GM19455 (cell line): ENCODE data around the gene PYGB.
A peak's percentile ranks its signal among the peaks of the same experiment; 100 is the strongest.

ENCODE experiments used
- ATAC-seq: cut with Tn5 transposase; IDR thresholded peaks from one replicate; pipeline ENCODE4 v1.9.1; 2021; ENCODE audit not compliant: unreplicated experiment

The PYGB gene

DNA sequence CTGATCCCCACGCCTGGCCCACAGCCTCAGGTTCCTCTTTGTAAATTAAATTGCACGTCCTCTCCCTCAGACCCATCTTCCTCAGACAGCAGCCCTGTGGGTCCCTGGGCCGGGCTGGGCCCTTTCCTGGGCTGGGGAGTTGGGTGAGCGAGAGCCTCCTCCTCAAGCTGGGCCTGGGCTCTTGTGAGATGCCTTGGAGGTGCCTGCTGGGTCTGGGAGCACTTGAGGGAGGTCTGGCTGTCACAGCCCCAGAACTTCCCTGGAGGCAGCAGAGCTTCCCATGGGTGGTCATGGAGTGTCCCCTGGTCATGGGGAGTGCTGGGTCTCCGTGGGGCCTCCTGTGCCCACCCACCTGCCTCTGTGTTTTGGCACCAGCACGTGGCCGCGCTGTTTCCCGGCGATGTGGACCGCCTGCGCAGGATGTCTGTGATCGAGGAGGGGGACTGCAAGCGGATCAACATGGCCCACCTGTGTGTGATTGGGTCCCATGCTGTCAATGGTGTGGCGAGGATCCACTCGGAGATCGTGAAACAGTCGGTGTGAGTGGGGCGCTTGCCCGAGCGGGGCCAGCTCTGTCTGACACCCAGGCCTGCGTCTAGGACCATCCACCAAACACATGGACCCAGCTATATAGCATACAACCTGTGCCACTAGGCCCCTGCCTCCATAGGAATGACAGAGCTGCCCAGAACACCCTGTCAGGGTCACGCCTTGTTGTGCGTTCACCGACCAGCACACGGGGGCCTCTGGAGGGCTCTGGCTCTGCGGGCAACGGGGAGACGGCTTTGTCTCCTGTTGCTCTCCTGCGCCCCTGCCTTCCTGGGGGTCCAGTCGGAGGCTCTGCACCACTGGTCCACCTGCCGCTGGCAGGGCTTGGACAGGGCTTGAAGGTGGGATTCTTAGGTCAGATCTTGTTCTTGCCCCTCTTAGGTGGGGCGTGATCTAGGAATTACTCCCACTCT lies 33.0 kb downstream of the PYGB start:
- ATAC-seq: no peak

DNA sequence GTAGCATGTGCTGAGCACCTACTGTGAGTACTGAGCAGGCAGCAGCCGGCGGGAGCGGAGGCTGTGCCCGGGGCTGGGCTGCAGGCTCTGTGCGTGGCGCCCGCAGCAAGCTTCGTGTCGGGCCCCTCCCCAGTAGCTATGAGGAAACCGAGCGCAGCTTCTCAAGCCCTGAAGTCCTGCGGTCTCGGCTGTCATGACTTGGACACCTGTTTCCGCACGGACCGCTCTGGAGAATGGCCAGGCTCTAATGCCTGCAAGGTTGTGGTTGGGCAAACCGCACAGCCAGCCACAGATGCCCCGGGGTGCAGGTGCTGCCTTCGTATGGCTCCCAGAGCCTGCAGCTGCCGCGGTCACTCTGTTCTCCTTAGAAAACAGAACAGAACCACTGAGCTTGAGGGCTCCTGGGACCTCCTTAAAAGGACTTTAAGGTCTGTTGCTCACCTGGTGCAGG lies 33.7 kb downstream of the PYGB start:
- ATAC-seq: peak; percentile 52

DNA sequence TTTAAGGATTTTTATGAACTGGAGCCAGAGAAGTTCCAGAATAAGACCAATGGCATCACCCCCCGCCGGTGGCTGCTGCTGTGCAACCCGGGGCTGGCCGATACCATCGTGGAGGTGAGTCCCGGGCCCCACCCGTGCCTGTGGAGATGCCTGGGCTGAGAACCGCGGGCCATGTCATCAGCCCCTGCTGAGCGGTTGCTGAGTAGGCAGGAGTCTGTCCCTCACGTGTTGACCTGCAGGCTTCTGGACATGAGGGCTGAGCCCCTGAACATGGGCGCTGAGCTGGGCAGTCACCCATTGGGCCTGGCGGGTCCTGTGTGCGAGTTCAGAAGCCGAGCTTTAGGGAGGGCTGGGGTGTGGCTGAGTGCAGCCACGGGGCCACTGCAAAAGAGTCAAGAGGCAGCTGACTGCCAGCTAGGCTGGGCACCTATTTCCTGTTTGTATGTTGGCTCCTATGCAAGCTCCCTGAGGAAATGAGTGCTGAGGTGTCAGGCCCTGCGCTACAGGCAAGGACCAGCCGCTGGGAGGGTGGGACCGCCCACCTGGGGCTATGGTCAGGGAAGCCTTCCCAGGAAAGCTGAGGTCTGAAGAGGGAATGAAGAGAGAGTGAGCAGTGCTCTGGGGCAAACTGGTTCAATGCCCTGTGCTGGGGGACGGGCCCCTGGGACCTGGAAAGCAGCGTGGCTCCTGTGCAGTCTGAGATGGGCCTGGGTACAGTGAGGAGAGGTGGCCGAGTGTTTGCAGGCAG lies 34.3 kb downstream of the PYGB start:
- ATAC-seq: no peak

DNA sequence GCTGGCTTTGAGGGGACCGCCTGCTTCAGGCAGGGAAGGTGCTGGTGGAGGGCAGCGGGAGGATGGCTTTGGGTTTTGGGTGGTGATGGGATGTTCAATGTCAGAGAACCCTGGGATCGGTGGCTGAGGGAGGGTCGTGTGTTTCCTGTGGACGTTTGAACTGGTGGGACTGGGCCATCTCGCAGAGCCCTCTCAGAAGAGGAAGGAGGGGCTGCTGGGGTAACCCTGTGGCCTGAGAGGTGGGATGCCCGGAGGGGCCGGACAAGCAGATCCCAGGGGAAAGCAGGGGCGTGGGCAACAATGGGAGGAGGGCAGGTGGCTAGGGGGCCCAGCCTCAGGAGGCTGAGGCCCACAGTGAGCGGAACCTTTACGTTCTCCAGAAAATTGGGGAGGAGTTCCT lies 34.9 kb downstream of the PYGB start:
- ATAC-seq: no peak

DNA sequence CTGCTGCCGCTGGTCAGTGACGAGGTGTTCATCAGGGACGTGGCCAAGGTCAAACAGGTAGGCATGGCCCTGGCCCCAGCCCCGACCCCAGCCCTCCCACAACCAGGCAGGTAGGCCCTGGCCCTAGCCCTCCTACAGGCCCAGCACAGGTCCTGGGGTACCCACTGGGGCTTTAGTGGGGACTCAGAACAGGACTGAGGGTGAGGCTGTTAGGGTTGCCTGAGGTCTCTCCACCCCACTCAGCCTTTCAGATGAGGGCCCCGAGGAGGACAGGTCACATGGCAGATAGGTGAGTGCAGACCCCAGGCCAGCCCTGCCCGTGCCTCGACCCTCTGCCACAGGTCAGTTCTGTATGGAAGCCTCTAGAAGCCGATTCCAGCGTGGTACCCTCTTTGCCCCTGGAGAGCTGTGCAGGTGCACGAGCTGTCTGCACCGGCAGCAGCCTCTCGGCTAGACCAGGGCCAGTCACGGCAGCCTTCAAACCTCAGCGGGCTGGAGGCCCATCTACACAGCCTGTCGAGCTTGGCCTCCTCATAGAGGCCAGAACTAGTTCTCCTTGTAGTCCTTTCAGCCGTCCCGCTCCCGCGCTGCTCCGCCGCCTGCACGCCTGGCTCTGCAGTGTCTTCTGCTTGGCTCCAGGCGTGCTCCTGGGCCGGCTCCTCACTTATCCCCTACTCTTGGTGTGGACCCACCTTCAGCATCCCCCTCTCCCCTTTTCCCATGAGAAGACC lies 35.5 kb downstream of the PYGB start:
- no peak for ATAC-seq

DNA sequence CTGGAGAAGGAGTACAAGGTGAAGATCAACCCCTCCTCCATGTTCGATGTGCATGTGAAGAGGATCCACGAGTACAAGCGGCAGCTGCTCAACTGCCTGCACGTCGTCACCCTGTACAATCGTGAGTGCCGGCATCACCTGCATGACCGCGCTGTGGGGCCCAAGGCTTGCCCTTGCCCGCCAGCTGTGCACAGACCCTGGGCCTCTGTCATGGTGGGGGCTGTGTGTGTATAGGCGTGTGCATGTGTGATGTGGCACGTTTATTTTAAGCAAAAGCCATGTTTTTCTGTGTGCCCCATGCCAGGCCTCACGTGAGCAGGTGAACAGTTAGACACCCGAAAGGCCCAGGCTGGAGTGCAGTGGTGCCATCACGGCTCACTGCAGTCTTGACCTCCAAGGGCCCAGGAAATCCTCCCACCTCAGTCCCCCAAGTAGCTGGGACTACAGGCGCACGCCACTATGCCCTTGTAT lies 36.3 kb downstream of the PYGB start:
- ATAC-seq: no peak

DNA sequence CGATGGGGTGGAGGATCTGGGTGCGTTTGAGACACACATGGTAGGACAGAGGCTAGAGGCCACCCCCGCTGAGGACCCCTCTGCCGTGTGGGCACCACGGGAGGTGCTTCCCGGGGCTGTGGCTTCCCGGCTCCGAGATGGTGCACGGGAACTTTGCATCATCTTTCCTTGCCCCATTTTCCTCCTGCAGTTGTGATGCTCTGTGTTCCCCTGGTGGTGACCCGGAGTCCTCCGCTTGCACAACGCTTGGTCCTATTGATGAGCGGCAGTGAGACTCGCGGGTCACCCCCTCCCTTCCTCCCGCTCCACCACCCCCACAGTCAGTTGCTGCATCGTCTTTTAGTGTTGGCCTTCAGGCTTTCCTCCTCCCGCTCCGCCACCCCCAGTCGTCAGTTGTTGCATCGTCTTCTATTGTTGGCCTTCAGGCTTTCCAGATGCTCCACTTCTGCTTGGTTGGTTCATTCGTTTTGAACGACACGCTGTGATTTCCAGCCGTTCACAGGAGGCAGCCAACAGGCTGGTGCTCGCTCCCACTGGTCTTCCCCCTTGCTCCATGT lies 37.3 kb downstream of the PYGB start:
- ATAC-seq: no peak

DNA sequence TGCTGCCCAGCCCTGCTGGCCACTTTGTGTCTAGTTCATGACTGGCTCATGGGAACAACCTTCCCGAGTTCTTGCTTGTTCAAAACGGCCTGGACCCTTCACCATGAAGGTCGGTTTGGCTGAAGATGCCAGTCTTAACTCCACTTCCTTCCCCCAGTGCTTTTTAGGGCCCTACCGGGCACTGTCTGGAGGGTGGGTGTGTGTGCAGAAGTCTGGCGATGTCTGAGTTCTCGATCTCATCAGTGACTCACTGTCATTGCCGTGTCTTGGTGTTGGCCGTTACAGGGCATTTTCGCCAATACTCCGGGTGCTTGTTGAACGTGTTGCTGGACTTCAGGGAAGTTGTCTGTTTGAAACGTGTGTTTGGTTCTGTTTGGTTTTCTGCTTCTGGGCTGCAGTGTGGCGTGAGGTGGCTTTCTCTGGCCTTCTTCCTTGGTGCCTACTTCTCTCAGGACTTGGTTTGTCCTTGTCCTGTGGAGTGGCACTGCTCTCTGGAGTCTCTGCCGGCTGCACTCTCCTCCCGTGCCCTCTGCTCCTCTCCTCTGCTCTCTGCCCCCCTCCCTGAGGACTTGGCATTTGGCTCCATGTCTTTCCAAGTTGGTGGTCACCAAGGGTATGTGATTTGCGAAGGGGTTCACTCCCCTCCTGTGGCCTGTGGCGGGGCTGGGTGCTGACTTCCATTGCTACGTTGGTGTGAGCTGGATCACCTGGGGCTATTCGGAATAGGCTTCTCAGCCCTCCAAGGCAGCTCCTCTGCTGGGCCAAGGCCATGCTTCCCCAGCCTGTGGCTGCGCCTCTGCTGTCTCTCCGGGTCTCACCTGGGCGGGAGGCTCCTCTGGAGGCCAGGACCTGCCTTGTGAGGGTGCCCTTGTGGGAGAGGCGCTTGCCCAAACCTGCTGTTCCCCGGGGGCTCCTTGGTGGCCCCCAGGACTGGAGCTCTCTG lies 38.2 kb downstream of the PYGB start:
- ATAC-seq: no peak

DNA sequence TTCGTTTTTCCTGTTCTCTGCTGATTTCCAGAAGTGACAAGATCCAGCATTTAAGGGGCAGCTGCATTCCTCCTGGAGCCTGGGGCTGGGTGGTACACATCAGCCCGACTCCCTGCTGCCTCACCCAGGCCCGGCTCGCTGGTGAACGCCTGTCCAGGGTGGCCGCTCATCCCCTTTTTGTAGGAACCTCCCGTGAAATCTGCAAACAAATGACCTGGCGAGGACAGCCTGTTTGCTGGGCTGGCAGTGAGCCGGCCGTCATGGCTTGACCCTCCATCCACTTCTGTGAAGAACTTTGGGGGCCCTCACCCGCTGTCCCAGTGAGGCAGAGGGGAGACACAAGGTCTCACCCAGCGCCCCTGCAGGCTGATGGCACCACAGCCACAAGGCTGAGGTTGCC lies 39.0 kb downstream of the PYGB start:
- no peak for ATAC-seq

DNA sequence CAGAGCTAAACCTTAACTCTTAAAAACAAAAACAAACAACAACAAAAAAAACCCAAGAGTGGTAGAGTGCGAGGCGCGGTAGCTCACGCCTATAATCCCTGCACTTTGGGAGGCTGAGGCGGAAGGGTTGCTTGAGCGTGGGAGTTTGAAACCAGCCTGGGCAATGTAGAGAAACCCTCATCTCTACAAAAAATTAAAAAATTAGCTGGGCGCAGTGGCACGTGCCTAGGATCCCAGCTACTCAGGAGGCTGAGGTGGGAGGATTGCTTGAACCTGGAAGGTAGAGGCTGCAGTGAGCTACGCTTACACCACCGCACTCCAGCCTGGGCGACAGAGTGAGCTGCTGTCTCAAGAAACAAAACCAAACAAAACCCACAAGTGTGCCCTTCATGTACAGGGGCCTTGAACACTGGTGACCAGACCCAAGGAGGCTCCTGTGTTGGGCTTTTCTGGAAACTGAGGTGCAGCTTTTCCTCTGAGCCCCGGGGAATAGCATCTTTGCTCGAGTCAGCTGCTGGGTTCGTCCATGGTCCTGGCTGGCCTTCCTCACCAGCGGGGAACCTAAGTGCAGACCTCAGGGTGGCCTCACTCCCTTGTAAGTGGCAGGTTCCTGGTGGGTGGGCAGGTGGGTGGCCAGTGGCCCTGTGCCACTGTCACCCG lies 39.9 kb downstream of the PYGB start:
- no peak for ATAC-seq

DNA sequence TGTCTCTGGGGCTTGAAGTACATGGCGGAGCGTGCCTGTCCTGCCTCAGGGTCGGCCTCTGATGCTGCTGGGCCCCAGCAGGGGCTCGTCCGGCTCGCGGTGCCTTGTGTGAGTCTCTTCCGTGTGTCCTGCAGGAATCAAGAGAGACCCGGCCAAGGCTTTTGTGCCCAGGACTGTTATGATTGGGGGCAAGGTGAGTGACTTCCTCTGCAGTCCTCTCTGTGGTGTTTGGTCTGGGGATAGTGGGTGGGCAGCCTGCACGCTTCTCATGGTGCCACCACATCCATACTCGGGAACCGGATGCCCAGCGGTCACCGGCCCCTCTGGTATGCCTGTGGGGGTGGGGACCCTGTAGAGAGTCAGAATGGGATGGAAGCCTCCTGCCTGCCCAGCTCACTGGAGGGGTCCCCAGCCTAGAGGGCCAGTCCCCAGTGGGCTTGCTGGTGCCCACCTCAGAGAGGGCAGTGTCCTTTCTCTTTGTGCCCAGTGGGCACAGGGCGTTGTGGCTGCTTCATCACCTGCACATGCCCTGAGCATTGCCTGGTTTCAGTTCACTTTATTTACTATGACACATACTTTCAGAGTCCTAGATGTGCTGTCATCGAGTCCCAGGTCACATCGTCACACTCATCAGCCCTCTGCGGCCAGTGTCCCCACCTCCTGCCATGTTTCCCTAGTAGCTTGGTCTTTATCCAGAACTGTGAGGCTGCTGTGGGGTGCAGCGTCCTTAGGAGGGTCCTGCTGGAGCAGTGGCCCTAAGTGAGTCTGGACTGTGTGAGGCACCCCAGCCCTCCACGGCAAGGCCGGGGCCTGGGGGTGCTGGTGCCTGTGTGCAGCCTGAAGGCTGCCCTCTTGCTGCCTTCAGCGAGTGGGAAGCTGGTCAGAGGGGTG lies 40.7 kb downstream of the PYGB start:
- peak; percentile 77 for ATAC-seq

DNA sequence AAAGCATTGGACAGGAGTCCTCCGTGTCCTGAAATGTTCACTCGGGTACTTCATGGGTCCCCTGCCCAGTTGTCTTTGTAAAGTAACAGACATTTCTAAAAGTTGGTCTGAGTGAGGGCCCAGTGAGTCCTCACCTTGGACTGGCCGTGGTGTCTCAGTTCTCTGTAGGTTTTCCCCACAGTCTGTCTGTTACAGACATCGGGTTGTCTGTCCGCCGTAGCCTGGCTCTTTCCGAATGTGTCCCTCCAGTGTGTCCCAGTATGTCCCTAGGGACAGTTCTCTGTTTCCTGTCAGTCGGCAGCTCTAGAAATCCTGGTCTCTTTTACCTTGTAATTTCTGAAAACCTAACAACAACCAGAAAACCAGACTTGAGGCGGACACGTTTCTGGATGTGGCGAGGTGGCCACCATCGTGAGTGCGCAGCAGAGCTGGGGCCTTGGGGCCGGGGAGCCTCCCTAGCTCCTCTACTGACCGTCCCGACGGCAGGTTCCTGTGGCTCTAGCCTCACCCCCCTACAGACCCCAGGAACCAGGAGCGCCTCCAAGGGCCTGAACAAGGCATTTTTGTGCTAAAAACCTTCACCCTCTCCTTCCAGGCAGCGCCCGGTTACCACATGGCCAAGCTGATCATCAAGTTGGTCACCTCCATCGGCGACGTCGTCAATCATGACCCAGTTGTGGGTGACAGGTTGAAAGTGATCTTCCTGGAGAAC lies 42.2 kb downstream of the PYGB start:
- ATAC-seq: no peak

DNA sequence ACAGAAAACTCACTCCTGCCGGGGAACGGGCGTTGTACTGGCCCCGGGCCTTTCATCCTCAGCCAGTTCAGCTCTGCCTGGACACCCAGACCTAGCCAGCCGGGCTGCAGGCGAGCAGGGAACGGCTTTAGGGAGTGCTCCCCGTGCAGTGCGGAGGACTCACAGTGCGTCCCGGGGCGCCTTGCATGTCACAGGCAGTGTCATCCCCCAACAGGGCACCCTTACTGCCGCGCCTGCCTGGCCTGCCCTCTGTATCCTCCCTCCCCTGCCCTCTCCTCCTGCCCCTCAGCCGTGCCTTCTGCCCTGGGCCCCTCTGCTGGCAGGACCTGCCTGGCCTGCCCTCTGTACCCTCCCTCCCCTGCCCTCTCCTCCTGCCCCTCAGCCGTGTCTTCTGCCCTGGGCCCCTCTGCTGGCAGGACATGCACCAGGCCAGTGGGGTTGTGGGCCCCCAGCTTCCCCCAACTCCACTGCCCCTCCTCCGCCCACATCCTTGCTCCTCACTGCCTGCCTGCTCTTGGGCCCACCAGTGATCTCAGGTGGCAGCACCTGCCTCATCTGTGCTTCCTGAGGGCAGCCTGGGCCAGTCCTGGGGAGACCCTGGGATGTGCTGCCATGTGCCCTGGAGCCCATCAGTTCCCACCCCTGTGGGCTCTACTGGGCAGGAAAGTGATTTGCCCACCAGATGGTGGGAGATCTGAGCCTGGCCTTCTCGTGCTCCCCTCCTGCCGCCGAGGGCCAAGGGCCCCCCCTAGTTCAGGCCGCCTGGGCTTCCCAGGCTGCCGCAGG lies 43.0 kb downstream of the PYGB start:
- no peak for ATAC-seq

DNA sequence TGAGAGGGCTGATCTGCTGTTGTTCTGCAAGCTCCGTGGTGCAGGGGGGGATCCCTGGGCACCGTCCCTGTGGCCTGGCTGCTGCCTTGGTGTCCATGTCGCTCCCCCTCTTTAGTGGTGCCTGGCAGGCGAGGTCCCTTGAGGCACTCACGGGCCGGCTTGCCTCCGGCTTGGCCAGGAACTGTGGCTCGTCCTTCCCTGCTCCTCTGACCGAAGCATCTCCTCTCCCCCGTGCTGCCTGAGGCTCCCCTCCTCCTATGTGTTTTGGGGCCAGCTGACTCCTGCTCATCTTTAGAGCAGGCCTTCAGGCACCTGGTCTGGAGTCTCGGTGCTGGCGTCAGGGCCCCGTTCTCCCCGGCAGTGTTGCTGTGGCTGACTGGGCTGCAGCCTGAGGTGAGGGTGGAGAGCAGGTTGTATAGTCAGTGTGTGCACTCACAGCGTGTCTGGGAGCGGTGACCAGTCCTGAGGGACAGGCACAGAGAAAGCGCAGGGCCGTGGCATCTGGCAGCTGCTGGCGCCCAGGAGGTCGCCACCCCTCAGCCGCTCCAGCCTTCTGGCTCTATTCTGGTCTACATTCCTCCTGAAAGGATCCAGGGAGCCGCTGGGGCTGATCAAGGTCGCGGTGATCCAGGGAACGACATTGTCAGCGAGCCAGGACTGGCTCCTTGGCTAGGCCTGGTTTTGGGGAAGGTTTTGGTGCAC lies 43.7 kb downstream of the PYGB start:
- no peak for ATAC-seq

DNA sequence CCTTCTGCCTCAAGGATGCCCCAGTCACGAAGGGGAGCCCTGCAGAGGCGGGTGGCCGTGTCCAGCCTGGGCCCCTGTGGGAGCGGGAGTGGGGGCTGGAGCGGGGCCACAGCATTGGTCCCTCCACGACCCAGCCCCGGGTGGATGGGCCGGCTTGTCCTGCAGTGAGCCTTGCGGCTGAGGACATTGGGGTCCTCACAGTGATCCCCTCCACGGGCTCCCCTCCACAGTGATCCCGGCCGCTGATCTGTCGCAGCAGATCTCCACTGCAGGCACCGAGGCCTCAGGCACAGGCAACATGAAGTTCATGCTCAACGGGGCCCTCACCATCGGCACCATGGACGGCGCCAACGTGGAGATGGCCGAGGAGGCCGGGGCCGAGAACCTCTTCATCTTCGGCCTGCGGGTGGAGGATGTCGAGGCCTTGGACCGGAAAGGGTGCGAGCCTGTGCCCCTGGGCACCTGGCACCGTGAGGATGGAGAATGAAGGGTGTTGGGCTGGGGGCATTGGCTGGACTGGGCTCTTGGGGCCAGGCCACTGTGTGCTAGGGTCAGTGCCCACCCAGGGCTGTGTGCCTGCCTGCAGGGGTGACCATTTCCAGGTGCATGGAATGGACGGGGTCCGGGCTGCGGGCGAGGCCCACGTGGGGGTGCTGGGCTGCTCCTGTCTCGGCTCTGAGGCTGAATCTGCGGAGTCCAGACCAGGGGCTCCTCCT lies 44.4 kb downstream of the PYGB start:
- ATAC-seq: no peak

DNA sequence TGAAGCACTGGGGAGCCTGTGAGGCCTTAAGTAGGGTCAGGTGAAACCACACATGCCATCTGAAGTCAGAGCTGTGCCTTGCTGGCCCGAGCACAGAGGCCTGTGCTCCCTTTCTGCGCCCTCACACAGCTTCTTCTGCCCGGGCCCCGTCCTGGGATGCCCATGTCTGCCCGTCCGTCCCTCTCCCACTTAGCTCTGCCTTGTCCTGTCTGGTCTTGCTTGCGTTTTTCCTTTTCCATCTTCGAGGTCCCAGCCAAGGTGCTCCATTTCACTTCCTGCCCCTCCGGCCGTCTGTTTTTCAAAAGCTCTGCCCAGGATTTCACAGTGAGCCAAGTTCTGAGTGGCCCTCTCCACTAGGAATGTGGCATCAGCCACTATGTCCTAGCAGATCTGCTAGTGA lies 45.6 kb downstream of the PYGB start:
- ATAC-seq: no peak
